ENCODE results near the gene BLACAT1. TPM values are rescaled to one million over a fixed set of nuclear protein-coding genes. Genes with fewer than 3 reads are reported as not detected.
"Not testable (repeated sequence)": the region's sequence is repeated elsewhere in the genome, so short reads cannot be mapped to it uniquely, and the experiment has no call there.

The BLACAT1 gene
- total RNA-seq, 1 donor from 2014 or later = 2.1 TPM

DNA sequence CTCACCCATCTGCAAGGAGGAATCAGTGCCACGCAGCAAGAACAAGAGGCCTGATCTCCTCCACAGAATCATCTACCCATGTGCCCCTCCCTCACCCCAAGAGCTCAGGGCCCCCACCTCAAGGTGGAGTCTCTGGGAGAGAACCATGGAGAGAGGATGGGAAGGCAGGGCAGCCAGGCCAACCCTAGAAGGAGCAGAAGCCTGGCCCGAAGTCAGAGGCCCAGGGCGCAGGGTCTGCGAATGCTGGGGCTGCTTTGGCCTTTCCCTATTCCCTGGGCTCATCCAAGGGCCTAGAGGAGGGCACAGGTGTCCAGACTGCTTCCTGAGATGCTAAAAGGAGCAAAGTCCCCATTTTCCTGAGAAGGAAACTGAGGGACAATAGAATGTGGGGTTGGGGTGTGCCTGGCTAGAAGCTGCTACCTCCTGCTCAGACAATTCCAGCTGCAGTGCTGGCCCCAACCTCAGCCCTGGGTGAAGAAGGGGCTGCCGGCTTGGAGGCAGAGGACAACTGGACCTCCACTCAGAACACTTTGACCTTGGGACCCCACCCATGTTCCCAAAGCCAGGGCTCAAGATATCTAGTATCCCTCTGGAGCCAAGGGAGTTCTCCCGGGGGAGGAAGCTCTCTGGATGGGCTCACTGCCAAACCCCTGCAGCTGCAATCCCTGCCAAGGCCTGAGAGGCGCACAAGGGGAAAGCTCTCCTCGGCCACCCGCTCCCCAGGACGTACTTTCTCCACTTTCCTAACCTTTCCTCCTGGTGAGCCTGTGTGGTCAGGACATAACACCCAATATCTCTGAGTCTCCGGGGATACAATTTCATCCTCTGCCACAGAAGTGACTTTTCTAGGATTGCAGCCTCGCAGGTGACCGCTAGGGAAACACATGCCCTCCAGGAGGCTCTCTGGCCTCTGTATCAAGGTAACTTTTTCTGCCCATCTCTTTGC lies 17.4 kb downstream of the BLACAT1 start:
- ATAC-seq = peak; percentile 7

DNA sequence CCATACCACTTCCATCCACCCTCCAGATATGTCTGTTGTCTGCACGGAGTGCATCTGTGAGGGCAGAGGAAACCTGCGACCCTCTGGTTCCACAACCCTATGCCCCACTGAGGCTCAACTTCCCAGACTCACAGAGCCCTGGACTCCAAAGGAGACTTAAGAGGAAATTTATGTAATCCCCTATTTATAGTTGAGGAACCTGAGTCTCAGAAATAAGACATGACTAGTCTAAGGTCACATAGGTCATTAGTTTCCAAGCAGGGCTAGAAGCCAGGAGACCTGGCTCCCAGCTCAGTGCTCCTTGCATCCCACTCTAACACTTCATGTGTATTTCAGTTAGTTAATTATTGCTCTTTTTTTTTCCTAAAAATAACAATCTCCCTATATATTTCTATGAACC lies 18.3 kb downstream of the BLACAT1 start:
- no peak for ATAC-seq

DNA sequence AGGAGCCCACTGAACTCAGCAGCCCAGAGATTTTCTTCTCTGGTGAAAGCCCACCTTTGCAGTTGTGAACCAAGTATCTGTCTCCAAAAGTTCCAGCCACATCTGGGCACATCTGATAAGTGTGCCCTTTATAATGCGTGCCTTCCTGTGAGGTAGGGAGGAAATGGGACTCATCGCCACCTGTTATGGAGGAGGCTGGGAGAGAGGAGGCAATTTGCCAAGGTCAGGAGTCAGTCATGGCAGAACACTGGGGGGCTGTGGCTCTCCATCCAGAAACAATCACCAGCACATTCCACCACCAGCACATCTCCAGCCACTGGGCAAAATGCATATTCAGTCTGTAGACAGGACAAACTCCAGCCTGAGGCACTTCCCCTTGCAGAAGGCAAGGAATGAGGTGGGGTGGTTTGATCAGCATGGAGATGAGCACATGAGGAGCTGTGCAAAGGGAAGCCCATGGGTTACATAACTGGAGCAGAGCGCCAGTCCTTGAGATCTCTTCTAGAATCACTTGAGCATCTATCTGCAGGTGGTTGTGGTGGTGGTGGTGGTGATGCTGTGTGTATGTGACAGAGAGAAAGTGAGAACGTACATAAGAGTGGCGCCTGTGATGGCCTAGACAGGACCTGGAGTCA lies 19.0 kb downstream of the BLACAT1 start:
- no peak for ATAC-seq

DNA sequence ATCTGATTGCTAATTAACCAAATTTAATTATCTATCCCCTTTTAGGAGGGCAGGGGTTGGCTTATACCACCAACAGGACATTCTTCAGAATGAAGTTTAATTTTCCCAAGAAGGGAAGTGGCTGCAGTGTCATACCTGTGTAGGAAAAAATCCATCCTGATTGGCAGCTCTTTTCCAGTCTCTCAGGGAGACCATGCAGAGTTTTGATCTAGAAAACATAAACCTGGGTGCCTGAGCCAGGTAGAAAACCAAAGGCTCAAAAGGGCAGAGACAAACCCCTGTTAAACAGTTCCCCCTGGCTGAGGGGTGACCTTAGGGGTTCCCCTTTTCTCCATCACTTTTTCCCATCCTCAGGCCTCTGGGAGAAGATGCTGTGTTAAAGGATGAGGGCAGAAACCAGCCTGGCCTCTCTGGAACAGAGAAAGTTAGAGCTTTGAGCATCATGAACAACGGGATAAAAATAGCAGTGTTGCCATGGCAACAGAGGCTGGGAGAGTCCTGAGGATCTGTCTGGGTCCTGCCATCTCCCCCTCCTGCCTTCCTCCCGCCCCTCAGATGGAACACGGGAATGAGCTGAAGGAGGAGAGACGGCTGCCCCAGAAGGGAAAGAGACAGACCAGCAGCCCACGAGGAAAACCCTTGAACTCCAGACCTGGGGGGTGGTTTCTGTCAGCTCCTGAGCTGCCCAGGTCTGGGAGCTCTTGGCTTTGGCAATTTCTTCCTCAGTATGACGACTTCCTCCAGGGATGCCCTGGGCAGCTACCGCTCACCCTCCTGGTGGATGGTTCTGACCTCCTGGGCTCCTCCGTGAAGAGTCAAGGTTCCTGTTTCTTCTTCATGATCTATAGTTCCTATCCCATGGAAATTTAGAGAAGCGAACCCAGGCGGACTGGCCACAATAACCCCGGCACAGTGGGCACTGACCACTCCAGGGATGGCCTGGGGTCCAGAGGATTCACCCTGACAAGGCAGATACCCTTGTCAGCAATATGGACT lies 20.0 kb downstream of the BLACAT1 start:
- ATAC-seq = no peak

DNA sequence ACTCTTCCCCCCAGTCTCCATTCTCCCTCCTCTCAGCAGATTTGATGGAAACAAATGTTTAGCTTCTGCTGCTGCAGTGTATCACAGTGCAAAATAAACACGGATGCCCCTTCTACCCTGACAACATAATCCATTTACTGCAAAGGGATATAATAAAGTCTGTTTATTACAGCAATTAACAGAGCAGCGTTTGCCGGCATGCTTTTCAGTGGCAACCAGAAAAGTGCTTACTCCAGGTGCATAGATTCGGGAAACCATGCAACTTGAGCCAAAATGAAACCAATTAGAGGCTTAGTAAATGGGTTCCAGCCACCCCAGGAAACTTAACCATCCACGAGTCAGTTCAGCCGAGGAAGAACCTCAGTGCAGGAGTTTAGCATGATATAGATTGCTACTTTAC lies 21.1 kb downstream of the BLACAT1 start:
- ATAC-seq = no peak

DNA sequence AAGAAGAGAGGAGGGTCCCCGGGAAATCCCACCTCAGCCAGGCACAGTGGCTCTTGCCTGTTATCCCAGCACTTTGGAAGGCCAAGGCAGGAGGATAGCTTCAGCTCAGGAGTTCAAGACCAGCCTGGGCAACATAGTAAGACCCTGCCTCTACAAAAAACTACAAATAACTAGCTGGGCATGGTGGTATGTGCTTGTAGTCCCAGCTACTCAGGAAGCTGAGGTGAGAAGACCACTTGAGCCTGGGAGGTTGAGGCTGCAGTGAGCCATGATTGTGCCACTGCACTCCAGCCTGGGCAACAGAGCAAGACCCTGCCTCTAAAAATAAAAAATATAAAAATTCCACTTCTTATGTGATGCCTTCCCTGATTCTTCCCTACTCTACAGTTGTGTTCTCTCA lies 23.2 kb downstream of the BLACAT1 start:
- ATAC-seq = not testable (repeated sequence)

DNA sequence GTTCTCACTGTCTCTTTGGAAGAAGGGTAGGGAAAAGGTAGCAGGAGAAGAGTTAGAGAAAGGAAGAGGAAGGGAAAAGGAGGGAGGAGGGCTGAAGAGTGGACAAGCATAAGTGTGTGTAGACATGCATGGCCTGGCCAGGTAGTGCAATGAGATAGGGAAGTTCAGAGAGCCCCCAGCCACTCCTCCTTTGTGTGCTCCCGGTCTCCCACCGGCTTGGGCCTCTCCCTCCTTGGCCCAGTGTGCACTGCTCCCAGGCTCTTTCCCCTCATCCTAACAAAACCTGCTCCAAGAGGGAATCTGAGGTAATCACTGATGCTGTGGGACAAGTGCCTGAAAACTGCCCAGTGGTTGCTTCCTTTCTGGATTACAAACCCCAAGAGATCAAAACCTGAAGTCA lies 23.7 kb downstream of the BLACAT1 start:
- ATAC-seq = no peak

DNA sequence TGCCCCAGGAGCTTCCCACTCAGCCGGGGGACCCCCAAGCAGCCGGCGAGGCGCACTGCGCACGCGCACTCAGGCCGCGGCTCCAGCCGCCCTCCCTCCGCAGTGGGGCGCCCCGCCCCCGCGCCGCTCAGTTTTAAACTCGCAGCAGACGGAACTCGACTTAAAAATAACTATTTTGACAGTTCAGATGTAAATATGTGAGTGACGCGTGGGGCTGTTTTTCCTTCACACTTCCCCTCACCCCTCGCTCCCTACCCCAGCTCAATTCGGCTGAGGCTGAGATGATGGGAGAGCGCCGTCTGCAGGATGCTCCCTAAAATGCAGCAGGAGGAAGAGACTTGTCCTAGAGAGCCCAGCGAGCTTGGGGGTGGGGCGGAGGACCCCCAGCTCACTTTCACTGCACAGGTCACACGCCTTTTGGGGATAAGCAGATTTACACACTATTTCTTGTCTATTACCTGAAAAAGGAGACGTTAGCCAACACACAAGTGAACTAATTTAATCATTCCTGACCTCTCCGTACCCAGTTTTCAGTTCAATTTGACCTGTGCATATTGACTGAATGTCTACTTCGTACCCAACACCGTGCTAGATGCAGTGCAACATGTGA lies 25.0 kb downstream of the BLACAT1 start:
- ATAC-seq = peak; percentile 41

DNA sequence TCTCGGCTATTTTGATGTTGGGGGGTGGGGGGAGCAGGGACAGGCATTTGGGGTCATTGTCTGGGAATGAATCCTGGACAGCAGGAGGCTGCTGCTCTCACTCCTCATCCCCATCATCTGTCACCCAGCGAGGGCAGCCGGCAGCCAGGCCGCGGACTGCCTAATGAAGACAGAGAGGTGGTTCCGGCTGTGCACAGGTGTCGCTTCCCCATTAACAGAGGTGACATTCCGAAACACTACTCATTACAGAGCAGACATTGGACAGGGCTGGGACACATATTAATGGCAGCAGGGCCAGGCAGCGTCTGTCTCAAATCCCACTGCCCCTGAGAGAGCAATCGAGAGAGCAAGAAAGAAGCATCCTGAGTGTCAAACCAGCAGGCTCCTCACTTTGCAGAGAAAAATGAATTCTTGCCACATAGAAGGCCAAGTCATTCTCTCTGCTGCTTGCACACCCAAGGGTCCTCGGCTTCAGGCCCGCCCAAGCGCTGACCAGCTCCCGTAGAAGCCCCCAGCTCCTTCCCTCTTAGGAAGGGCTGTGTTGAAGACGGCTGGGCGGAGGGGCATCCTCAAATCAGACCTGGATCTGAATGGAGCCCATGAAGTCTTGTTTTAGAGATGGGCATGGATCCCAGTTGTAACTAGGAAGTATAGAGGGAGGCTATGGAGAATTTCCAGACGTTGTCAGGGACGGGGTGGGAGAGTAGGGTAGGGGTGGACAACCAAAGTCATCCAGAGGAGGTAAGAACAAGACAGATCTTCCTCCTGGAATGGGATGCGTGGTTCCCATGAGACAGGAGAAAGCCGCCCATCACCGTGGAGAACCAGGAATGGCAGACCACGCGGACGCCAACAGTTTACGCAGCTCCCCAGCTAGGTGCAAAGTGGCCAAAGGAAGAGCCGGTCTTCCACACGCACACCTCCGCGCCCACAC lies 25.8 kb downstream of the BLACAT1 start:
- no peak for ATAC-seq

DNA sequence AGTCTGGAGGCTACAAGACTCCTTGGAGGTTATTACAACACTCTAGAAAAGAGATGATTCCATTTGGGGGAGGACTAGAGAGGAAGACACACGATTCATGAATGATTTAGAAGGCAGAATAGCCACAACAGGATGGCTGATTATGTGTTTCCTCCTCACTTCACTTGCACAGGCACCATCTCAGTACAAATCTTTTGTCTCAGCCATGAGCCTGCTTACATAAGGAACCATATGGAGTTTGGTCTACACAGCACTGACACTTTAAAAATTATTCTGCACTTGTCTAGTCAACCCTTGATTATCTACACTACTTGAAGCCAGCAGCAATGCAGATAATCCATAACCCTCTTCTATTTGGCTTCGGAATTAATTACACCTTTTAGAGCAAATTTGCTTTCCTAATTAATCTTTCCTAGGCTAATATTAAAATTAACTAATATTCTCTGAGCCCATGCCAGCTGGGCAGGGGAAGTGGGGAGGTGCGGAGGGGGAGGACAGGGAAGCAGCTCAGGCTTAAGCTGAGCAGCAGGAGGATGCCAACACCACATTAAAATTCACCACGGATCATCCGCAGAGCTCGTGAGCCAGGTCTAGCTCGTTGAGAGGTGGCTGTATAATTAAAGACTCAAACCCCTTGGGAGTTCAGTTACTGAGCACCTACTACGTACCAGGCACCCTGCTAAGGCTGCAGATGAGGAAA lies 30.8 kb downstream of the BLACAT1 start:
- no peak for ATAC-seq

DNA sequence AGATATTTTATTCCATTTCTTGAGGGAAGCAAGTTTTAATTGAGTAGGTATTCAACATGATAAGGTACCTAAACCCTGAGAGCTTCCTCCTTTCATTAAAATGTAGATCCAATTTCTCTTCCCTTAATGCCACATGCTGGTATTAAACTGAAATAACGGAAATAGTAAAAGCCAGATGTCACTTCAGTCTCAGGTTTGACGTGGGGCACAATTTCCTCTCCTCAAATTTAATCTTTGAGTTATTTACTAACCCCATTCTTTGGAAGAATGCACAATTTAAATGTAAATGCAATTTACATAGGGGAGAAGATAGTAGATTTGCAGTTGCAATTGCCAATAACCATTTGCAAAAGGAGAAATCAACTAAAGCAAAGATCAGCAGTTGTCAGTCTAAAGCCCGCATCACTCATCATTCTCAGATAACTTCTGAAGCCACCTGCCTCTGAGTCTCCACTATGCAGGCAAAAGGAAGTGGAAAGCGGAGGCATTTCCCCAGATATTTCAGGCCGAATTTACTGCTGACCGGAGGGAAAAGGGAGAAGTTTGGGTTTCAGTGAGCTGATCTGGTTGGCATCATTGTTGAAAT lies 31.9 kb downstream of the BLACAT1 start:
- ATAC-seq = no peak

DNA sequence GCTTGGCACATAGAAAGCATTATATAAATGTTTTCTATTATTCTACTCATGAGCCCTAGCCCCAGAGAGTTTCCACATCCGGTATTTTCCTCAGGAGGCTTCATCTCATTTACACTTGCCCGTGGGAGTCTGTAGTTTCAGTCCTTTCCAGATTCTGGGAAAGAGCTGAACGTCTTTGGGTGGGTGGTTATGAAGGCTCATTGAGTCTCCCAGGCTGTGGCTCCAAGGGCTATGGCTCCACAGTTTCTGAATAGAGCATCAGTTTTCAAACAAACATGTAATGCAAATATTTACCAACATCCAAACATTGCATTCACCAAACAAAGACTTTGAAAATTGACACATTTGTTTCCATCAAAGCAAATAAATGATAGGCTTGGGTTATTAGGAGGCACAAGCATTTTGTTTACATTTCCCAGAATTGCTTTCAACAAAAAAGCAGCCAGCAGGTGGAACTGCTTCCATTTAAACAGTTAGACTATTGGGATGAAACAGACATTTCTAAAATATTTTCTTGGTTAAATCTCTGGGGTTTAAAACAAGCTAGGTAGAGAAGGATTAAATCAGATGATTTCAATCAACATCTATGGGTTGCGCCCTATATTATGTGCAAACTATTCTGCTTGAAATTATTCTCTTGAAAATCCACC lies 32.7 kb downstream of the BLACAT1 start:
- no peak for ATAC-seq

DNA sequence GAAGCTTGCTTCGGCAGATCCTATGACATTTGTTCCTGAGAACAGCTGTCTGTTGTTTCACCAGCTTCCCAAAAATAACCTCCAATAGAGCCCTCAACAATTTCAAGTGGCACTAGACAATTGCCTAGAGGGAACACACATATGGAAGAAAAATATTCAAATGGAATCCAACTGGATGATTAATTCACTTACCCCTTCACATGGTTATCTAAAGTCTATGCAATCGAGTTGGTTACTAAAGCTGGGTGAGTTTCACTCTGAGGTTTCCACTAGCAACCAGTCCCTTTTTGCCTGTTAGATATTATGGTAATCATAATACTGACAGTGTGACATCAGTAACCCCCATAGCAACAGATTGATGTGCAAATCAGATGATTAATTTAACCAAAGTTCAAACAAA lies 34.0 kb downstream of the BLACAT1 start, which contains the start of gene LEMD1:
Gene LEMD1 (minus strand): TSS at position 259 of the 400 bp plus-strand sequence. CDS start 1,520 bp downstream, outside the sequence.
- ATAC-seq = no peak

DNA sequence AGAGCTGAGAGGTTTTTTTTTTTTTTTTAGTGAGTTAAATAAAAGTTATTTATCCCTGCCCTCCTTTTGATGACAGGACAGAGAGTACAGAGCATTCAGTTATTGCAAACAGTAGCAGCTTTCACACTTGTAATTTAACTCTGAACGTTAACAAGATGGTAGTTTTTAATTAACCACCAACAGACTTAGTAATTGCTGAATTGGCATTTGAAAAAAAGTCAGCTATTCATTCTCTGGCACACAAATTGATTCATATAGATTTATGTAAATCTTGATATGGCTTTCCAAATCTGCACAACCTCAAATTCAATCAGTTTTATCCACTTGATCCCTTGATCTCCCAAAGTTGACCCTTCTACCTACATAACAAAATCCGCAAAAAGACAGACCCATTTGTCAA lies 34.9 kb downstream of the BLACAT1 start:
- ATAC-seq = no peak

DNA sequence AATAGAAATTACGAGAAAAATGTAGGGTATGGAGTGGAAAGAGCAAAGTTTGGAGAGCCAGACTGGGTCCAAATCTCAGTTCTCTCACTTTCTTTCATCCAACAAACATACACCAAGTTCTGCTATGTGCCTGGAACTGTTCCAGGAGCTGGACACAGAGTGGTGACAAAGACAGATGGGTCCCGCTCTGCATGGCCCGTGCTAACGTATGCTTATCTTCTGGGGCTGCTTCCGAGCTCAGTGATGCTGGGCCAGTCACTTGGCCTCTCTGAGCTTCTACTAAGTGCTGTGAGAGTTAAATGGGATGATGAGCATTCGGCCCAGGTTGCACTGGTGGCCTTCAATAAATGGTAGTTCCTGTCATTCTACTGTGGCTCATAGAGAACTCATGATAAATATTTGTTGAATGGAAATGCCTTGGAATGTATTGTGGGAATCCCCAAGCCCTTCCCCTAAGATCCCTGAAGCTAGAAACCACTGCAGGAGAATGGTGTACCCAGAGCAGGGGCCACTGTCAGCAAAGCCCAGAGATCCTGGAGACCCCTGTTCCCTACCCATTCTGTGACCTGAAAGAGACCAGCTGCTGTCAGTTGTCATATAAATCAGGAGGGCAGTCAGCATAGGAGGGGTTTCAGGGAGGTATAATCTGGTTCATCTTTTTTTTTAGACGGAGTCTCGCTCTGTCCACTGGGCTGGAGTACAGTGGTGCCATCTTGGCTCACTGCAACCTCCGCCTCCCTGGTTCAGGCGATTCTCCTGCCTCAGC lies 37.8 kb downstream of the BLACAT1 start:
- ATAC-seq = no peak

DNA sequence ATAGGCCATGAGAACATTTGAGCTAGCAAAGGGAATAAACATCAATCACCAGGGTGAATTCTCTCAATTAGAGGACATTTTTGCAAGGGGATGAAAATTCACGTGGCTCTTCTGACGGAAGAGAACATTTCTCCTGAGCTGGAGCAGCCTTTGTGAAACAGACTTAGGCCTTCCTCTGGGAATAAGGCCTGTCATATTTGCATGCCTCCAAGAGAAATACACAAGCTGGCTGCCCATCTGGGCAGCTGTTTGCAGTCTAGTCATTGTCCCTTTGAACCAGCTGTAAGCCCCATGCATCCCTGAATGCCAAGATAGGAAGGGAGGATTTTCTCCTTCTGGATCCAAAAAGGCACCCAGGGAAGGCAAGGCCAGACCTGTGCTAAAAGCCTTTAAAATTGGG lies 39.5 kb downstream of the BLACAT1 start:
- no peak for ATAC-seq

DNA sequence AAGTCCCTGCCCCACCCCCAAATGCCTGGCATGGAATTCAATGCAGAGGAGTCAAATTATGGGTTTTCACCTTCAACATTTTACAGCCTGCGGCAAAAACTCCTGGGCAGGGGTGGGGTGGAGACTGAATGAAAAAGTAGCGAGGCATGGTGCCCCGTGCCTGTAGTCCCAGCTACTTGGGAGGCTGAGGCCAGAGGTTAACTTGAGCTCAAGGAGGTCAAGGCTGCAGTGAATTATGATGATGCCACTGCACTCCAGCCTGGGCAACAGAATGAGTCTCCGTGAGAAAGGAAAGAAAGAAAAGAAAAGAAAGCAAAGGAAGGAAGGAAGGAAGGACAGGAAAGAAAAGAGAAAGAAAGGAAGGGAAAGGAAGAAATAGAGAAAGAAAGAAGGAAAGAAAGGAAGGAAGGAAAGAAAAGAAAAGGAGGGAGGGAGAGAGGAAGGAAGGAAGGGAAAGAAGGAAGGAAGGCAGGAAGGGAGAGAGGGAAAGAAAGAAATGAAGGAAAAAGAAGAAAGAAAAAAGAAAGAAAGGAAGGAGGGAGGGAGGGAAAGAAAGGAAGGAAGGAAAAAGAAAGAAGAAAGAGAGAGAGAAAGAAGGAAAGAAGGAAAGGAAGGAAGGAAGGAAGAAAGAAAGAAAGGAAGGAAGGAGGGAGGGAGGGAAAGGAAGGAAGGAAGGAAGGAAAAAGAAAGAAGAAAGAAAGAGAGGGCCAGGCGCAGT lies 45.1 kb downstream of the BLACAT1 start:
- no peak for ATAC-seq

DNA sequence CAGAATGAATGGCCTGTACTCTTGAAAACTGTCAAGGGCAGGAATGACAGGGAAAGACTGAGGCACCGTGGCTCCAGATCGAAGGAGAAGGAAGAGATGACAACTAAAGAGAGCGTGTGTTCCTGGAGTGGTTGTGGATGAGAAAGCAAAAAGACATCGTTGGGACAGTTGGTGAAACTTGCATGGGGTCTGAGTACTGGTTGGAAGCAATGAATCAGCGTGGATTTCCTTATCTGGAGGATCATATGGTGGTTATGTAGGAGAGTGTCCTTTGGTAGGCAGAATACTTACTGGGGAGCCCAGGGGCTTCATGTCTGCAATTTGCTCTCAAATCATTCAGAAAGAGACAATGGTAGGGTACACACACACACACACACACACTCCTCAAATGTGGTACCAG lies 47.9 kb downstream of the BLACAT1 start:
- no peak for ATAC-seq

Data from esophagus mucosa (tissue), 1 donor.